K562 (cell line): Measurements from ENCODE around the gene MAPK1IP1L. TPM values are rescaled to one million over a fixed set of nuclear protein-coding genes. Genes with fewer than 3 reads are reported as not detected.

Source experiments
- ATAC-seq: fragments of 200-7000 bp; cut with Tn5 transposase; 3 replicates; pipeline ENCODE4 v1.9.1; 2020; ENCODE audit warnings: moderate library complexity
- BruUV-seq: library from RNA; stranded (reverse); fragments of 400-500 nt; replicated peaks from 2 replicates; lab custom pipeline; 2021; lab: Mats Ljungman, UMichigan
- CTCF ChIA-PET: fragments of 300-600 bp; formaldehyde crosslinking; extraction: SDS; loops from one replicate; lab custom pipeline; 2021; ENCODE audit warnings: low intra/inter-chr PET ratio; lab: Yijun Ruan, JAX
- POLR2A ChIA-PET: fragments of 300-600, 350-650 bp; sonication (Branson Sonifier 250); formaldehyde crosslinking; extraction: SDS; loops from one replicate; lab custom pipeline; 2021; ENCODE audit warnings: antibody characterized with exemption, inconsistent platforms; lab: Yijun Ruan, JAX
- DNase-seq, 4 experiments: peaks; one replicate each; pipeline versions ENCODE4 v3.0.0 to v3.0.0-alpha.2; 2011 to 2018; ENCODE audit warnings: low spot score in 3 of 4, mixed read lengths in 3 of 4; ENCODE audit errors: extremely low read depth in 1 of 4
- FAIRE-seq: peaks from 2 replicates; lab custom pipeline; 2011; peaks lifted over from hg19 to GRCh38; lab: Jason Lieb, UNC
- H2AFZ ChIP-seq: 2 replicates; pipeline ENCODE4 v1.6.0; 2011; ENCODE audit warnings: low read depth, low read length, control low read depth, inconsistent platforms
- H3K27ac ChIP-seq: fragments of 200-600 bp; 3 replicates; pipeline ENCODE4 v1.8.0; 2011; ENCODE audit warnings: low read depth, mild to moderate bottlenecking, control low read depth, inconsistent platforms, low read length, moderate library complexity, mixed read lengths; ENCODE audit errors: extremely low read depth
- H3K27me3 ChIP-seq, 2 experiments: fragments of 300-600 bp in 1 of 2; 2 replicates in 1 of 2; 3 replicates in 1 of 2; pipeline versions ENCODE4 v1.6.0 to v1.8.0; 2011; ENCODE audit warnings: inconsistent platforms in 2 of 2, low read length in 2 of 2, mild to moderate bottlenecking in 1 of 2, mixed read lengths in 1 of 2, moderate library complexity in 1 of 2; ENCODE audit not compliant: control insufficient read depth in 2 of 2, insufficient read depth in 2 of 2
- H3K36me3 ChIP-seq: fragments of 300-600 bp; 3 replicates; pipeline ENCODE4 v1.8.0; 2011; ENCODE audit warnings: mild to moderate bottlenecking, low read length, inconsistent platforms; ENCODE audit not compliant: control insufficient read depth, insufficient read depth
- H3K4me1 ChIP-seq, 2 experiments: fragments of 200-600 bp in 1 of 2; replicated peaks in 1 of 2; 2 replicates in 1 of 2; 3 replicates in 1 of 2; pipeline versions ENCODE4 v1.5.1 to v1.8.0; 2011; ENCODE audit warnings: inconsistent platforms in 2 of 2, low read length in 2 of 2, mild to moderate bottlenecking in 1 of 2, mixed read lengths in 1 of 2, moderate library complexity in 1 of 2; ENCODE audit not compliant: control insufficient read depth in 2 of 2, insufficient read depth in 2 of 2
- H3K4me2 ChIP-seq: 2 replicates; pipeline ENCODE4 v1.6.1; 2011; ENCODE audit warnings: low read length, control low read depth, inconsistent platforms, mixed read lengths; ENCODE audit not compliant: insufficient read depth
- H3K4me3 ChIP-seq: fragments of 200-600 bp; sonication (generic), shearing (Covaris generic); 2 replicates; pipeline ENCODE4 v1.5.1; 2016; ENCODE audit warnings: control low read depth, inconsistent platforms
- H3K79me2 ChIP-seq: fragments of 200-600 bp; 3 replicates; pipeline ENCODE4 v1.8.0; 2011; ENCODE audit warnings: low read length, inconsistent platforms; ENCODE audit not compliant: control insufficient read depth, insufficient read depth
- H3K9ac ChIP-seq, 2 experiments: 2 replicates each; pipeline versions ENCODE4 v1.6.0 to v1.6.1; 2011; ENCODE audit warnings: low read depth in 2 of 2, low read length in 2 of 2, control low read depth in 1 of 2, inconsistent platforms in 1 of 2, mild to moderate bottlenecking in 1 of 2, mixed read lengths in 1 of 2; ENCODE audit not compliant: insufficient read depth in 1 of 2
- H3K9me1 ChIP-seq: one replicate; pipeline ENCODE4 v1.6.0; 2011; ENCODE audit warnings: inconsistent platforms, mild to moderate bottlenecking, low read length, moderate library complexity; ENCODE audit not compliant: control insufficient read depth, insufficient read depth
- H3K9me3 ChIP-seq: replicated peaks from 2 replicates; pipeline ENCODE4 v1.5.1; 2011; ENCODE audit warnings: low read depth, low read length, inconsistent platforms; ENCODE audit not compliant: control insufficient read depth, insufficient read depth
- H4K20me1 ChIP-seq: replicated peaks from 2 replicates; pipeline ENCODE4 v1.6.1; 2011; ENCODE audit warnings: low read length, inconsistent platforms, mixed read lengths; ENCODE audit not compliant: control insufficient read depth, insufficient read depth
- ATF3 ChIP-seq, 2 experiments: fragments of 450-650 bp in 1 of 2; sonication (generic) in 1 of 2; formaldehyde crosslinking in 1 of 2; IDR thresholded peaks in 1 of 2; conservative IDR thresholded peaks in 1 of 2; 2 replicates each; pipeline versions ENCODE4 v1.6.1 to v1.8.1; 2016 to 2023; ENCODE audit warnings: mild to moderate bottlenecking in 2 of 2, moderate library complexity in 2 of 2, inconsistent platforms in 1 of 2, missing genetic modification reagents in 1 of 2
- CEBPG ChIP-seq, 3 experiments: fragments of 200-800 bp in 1 of 3; sonication (Bioruptor generic) in 1 of 3; sonication (generic) in 1 of 3; formaldehyde crosslinking in 1 of 3; IDR thresholded peaks in 2 of 3; conservative IDR thresholded peaks in 1 of 3; 2 replicates each; pipeline versions ENCODE4 v1.6.1 to v1.8.0; 2016 to 2022; ENCODE audit warnings: missing compliant biosample characterization in 2 of 3, missing genetic modification characterization in 2 of 3, mild to moderate bottlenecking in 1 of 3, missing genetic modification reagents in 1 of 3
- HNRNPUL1 ChIP-seq: fragments of 200-400 bp; formaldehyde crosslinking; IDR thresholded peaks from 2 replicates; pipeline ENCODE4 v1.6.1; 2017; ENCODE audit warnings: low read length
- MTA1 ChIP-seq: fragments of 450-650 bp; IDR thresholded peaks from 2 replicates; pipeline ENCODE4 v1.6.1; 2017; ENCODE audit warnings: borderline replicate concordance
- RUNX1 ChIP-seq: sonication (generic); IDR thresholded peaks from 2 replicates; pipeline ENCODE4 v1.6.1; 2016; ENCODE audit warnings: antibody characterized with exemption, low read depth
- ZNF121 ChIP-seq: sonication (generic); formaldehyde crosslinking; conservative IDR thresholded peaks from 2 replicates; pipeline ENCODE4 v1.8.0; 2022; ENCODE audit warnings: missing genetic modification reagents
- WGBS: fragments of 100-300 bp; shearing (Covaris generic); methylation state at CpG from one replicate; pipeline ENCODE4 v1.1.6; 2016; ENCODE audit warnings: low coverage, mixed read lengths; ENCODE audit not compliant: insufficient coverage; ENCODE audit errors: missing lambda C conversion rate; 5-methylcytosine and 5-hydroxymethylcytosine counted together
- in situ Hi-C: fragments of 300-500 bp; cut with MboI; formaldehyde crosslinking; loops from 4 replicates; pipeline ENCODE4 v1.15.0; 2018; ENCODE audit warnings: inconsistent platforms, mixed read lengths
- intact Hi-C: fragments of 100-400 bp; cut with micrococcal nuclease; formaldehyde crosslinking; loops from 2 replicates; pipeline ENCODE4 v1.14.2; 2022
- polyA plus RNA-seq, 8 experiments: library from polyadenylated mRNA; depleted of rRNA in 4 of 8; stranded (reverse) in 5 of 8; unstranded in 3 of 8; fragments of >200 nt; fragmentation: Nextera tagmentation in 2 of 8; fragmentation: Illumina TruSeq in 1 of 8; extraction: Ambion mirVana in 2 of 8; extraction: Trizol in 1 of 8; gene quantifications; 2 replicates each; pipeline versions ENCODE4 v1.2.1 to v1.2.3, GENCODE V29; 2011 to 2014; ENCODE audit warnings: inconsistent platforms in 1 of 8, missing spikeins in 1 of 8
- total RNA-seq, 7 experiments: library from RNA; depleted of rRNA in 6 of 7; stranded (reverse); fragments of >200 nt in 6 of 7; fragmentation: Illumina TruSeq in 2 of 7; extraction: Trizol in 2 of 7; gene quantifications; 2 replicates each; pipeline versions ENCODE4 v1.2.1 to v1.2.3, GENCODE V29; 2011 to 2021; ENCODE audit warnings: low replicate concordance in 1 of 7

Gene MAPK1IP1L
- total and polyA plus RNA-seq, 9 of the 15 experiments (the other 6 are each of a cell fraction or from before 2014, with no cell fraction given), result 32.7 to 99.4 (median 49.8) TPM

DNA sequence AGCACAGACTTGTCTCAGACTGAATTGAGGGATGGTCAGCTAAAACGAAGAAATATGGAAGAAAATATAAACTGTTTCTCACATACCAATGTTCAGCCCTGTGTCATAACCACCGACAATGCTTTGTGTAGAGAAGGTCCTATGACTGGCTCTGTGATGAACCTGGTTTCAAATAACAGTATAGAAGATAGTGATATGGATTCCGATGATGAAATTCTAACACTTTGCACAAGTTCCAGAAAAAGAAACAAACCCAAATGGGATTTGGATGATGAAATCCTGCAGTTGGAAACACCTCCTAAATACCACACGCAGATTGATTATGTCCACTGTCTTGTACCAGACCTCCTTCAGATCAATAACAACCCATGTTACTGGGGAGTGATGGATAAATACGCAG is 7.9 kb upstream of the MAPK1IP1L start:
- CTCF ChIA-PET, result no interaction called here
- no peaks in the 10 kb centered on the region for H3K27me3 ChIP-seq
- H3K27ac ChIP-seq, result no peak overlapping the region
- intact Hi-C loops, result no loop called here
- peaks cover 30% of the 10 kb centered on the region; the same call in 2 of the 3 replicates for H3K36me3 ChIP-seq
- 81% methylated on average over 5 of the region's 5 CpGs for WGBS
- in situ Hi-C loops, result no loop called here
- peaks cover 3% of the 10 kb centered on the region; the same call in 1 of the 3 replicates for H3K79me2 ChIP-seq
- H2AFZ ChIP-seq, result no peak overlapping the region
- BruUV-seq, result TSS peak; percentile 17
- no peaks in the 10 kb centered on the region for H4K20me1 ChIP-seq
- FAIRE-seq (no peak), ATAC-seq (no peak), DNase-seq (no peak)
- H3K9ac ChIP-seq, result no peak overlapping the region
- no peak overlapping the region for H3K4me3 ChIP-seq
- POLR2A ChIA-PET, result interaction anchor here (1.5 kb wide), 1 partner anchor 17 kb away, joined by 3 read pairs; the partner anchor contains the start of genes SOCS4 and WDHD1
- no peaks in the 10 kb centered on the region for H3K4me1 ChIP-seq
- TF ChIP-seq ZNF121 (CRISPR knock-in tag), result no peak
- TF ChIP-seq RUNX1, result no peak
- 0 out of 2 replicates have a peak, but pooled peaks have one; percentile 15 for TF ChIP-seq ATF3 (IDR thresholded peaks at IDR 0.05)
- TF ChIP-seq ATF3 (CRISPR knock-in tag; conservative IDR thresholded peaks at IDR 0.05), result no peak
- no peak for TF ChIP-seq MTA1
- no peak for TF ChIP-seq CEBPG (CRISPR knock-in tag; IDR thresholded peaks at IDR 0.05)
- peak in 1 of 2 experiments; percentile 26; a peak in 1 of 4 replicates for TF ChIP-seq CEBPG (tag; conservative IDR thresholded peaks at IDR 0.05 in 1 of 2, IDR thresholded peaks at IDR 0.05 in 1 of 2)
- TF ChIP-seq HNRNPUL1, result no peak
- no peaks in the 10 kb centered on the region for H3K9me1 ChIP-seq
- no peak overlapping the region for H3K4me2 ChIP-seq
- H3K9me3 ChIP-seq, result no peaks in the 10 kb centered on the region
